ENCODE data around the gene UBAC1. TPM values are rescaled to one million over a fixed set of nuclear protein-coding genes. Genes with fewer than 3 reads are reported as not detected.

The UBAC1 gene
- total and polyA plus RNA-seq, 9 of the 15 experiments (the other 6 are each of a cell fraction or from before 2014, with no cell fraction given) = 94.0 to 399 (median 228) TPM

DNA sequence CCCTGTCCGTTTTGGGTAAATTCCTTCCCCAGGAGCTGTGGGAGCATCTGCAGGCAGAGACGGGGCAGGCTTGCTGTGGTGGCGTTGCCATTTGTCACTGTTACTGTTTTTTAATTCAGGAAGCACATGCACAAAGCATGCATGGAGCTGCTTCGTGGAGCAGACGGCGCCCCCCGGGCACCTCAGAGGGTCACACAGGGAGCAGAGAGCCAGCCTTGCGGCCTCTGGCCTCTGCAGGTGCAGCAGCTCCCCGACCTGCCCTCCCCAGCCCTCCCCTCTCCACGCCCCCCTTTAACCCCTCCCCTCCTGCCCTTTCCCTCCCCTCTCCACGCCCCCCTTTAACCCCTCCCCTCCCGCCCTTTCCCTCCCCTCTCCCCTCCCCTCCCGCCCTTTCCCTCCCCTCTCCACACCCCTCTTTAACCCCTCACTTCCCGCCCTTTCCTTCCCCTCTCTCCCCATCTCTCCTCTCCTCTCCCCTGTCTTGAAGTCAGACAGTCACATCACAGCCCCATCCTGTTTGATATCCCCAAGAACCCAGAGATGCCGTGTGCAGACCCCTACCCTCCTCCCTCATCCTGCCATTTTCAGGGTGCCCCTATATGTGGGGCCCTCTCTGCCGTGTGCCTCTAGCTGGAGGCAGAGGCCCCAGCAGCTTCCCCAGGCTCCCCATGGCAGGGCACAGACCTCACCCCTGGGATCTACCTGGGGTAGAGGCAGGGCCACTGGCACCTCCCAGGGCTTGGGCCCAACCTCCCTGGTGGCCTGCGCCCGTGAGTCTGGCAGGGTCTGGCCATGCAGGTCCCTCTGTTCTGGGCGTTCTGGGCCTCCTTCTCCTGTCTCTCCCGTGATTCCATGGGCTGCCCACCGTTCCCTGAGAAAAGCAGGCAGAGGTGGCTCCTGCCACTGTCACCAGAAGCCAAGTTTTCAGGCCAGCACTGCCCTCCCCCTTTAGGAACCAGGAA lies 29.6 kb upstream of the UBAC1 start (continued):
- no peak for TF ChIP-seq TEAD4 (IDR thresholded peaks at IDR 0.05; ENCODE audit: low read length)
- peak; percentile 24; the same call in 1 of the 2 replicates for TF ChIP-seq TEAD4 (CRISPR knock-in tag; IDR thresholded peaks at IDR 0.05; ENCODE audit: borderline replicate concordance)
- no peak for TF ChIP-seq ZNF143 (CRISPR knock-in tag; IDR thresholded peaks at IDR 0.05)
- TF ChIP-seq MAZ (CRISPR knock-in tag; conservative IDR thresholded peaks at IDR 0.05 in 1 of 2, IDR thresholded peaks at IDR 0.05 in 1 of 2) = peak in 1 of 2 experiments; percentile 31; a peak in 1 of 4 replicates
- no peak for TF ChIP-seq GATAD2A (IDR thresholded peaks at IDR 0.05)
- no peak for TF ChIP-seq SMARCA5 (IDR thresholded peaks at IDR 0.05)
- TF ChIP-seq, protein P1, sequence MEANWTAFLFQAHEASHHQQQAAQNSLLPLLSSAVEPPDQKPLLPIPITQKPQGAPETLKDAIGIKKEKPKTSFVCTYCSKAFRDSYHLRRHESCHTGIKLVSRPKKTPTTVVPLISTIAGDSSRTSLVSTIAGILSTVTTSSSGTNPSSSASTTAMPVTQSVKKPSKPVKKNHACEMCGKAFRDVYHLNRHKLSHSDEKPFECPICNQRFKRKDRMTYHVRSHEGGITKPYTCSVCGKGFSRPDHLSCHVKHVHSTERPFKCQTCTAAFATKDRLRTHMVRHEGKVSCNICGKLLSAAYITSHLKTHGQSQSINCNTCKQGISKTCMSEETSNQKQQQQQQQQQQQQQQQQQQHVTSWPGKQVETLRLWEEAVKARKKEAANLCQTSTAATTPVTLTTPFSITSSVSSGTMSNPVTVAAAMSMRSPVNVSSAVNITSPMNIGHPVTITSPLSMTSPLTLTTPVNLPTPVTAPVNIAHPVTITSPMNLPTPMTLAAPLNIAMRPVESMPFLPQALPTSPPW (CRISPR knock-in tag; IDR thresholded peaks at IDR 0.05) = peak; percentile 88
- no peak for TF ChIP-seq TEAD2 (tag; IDR thresholded peaks at IDR 0.05)
- TF ChIP-seq, protein P2, sequence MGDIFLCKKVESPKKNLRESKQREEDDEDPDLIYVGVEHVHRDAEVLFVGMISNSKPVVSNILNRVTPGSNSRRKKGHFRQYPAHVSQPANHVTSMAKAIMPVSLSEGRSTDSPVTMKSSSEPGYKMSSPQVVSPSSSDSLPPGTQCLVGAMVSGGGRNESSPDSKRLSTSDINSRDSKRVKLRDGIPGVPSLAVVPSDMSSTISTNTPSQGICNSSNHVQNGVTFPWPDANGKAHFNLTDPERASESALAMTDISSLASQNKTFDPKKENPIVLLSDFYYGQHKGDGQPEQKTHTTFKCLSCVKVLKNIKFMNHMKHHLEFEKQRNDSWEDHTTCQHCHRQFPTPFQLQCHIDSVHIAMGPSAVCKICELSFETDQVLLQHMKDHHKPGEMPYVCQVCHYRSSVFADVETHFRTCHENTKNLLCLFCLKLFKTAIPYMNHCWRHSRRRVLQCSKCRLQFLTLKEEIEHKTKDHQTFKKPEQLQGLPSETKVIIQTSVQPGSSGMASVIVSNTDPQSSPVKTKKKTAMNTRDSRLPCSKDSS (IDR thresholded peaks at IDR 0.05; ENCODE audit: low read depth, partially characterized antibody) = no peak
- TF ChIP-seq GABPA (tag; conservative IDR thresholded peaks at IDR 0.05; ENCODE audit: low read depth) = no peak
- no peak for TF ChIP-seq TCF7 (IDR thresholded peaks at IDR 0.05; ENCODE audit: borderline replicate concordance)
- TF ChIP-seq, protein P3, sequence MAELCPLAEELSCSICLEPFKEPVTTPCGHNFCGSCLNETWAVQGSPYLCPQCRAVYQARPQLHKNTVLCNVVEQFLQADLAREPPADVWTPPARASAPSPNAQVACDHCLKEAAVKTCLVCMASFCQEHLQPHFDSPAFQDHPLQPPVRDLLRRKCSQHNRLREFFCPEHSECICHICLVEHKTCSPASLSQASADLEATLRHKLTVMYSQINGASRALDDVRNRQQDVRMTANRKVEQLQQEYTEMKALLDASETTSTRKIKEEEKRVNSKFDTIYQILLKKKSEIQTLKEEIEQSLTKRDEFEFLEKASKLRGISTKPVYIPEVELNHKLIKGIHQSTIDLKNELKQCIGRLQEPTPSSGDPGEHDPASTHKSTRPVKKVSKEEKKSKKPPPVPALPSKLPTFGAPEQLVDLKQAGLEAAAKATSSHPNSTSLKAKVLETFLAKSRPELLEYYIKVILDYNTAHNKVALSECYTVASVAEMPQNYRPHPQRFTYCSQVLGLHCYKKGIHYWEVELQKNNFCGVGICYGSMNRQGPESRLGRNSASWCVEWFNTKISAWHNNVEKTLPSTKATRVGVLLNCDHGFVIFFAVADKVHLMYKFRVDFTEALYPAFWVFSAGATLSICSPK (IDR thresholded peaks at IDR 0.05; ENCODE audit: borderline replicate concordance) = no peak
- no peak for TF ChIP-seq NONO (IDR thresholded peaks at IDR 0.05; ENCODE audit: low read depth in 2 of 2, low read length in 1 of 2)
- TF ChIP-seq CCNT2 (IDR thresholded peaks at IDR 0.05; ENCODE audit: borderline replicate concordance, extremely low read depth, insufficient read length, low read depth, low read length) = peak; percentile 20
- TF ChIP-seq ARHGAP35 (IDR thresholded peaks at IDR 0.05; ENCODE audit: partially characterized antibody) = no peak
- TF ChIP-seq, protein P4, sequence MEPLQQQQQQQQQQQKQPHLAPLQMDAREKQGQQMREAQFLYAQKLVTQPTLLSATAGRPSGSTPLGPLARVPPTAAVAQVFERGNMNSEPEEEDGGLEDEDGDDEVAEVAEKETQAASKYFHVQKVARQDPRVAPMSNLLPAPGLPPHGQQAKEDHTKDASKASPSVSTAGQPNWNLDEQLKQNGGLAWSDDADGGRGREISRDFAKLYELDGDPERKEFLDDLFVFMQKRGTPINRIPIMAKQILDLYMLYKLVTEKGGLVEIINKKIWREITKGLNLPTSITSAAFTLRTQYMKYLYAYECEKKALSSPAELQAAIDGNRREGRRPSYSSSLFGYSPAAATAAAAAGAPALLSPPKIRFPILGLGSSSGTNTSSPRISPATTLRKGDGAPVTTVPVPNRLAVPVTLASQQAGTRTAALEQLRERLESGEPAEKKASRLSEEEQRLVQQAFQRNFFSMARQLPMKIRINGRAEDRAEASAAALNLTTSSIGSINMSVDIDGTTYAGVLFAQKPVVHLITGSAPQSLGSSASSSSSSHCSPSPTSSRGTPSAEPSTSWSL (CRISPR knock-in tag; IDR thresholded peaks at IDR 0.05; ENCODE audit: borderline replicate concordance) = no peak
- TF ChIP-seq, protein P5, sequence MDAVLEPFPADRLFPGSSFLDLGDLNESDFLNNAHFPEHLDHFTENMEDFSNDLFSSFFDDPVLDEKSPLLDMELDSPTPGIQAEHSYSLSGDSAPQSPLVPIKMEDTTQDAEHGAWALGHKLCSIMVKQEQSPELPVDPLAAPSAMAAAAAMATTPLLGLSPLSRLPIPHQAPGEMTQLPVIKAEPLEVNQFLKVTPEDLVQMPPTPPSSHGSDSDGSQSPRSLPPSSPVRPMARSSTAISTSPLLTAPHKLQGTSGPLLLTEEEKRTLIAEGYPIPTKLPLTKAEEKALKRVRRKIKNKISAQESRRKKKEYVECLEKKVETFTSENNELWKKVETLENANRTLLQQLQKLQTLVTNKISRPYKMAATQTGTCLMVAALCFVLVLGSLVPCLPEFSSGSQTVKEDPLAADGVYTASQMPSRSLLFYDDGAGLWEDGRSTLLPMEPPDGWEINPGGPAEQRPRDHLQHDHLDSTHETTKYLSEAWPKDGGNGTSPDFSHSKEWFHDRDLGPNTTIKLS (IDR thresholded peaks at IDR 0.05; ENCODE audit: borderline replicate concordance, low read depth) = no peak
- TF ChIP-seq ZNF175 (CRISPR knock-in tag; IDR thresholded peaks at IDR 0.05; ENCODE audit: low read depth) = no peak
